ENCODE results near the gene DIAPH3. TPM values are rescaled to one million over a fixed set of nuclear protein-coding genes. Genes with fewer than 3 reads are reported as not detected.
A peak's percentile ranks its signal among the peaks of the same experiment; 100 is the strongest.
"Not testable (repeated sequence)": the region's sequence is repeated elsewhere in the genome, so short reads cannot be mapped to it uniquely, and the experiment has no call there.

DIAPH3 gene
- polyA plus RNA-seq, 3 donors, result 0.04 to 0.09 TPM; not detected in 1

- Histone ChIP-seq H3K4me1 (ENCODE audit: control insufficient read depth in 1 of 2, insufficient read depth in 2 of 2, low read length in 2 of 2) (no peaks in the 10 kb centered on the region), H3K4me2 (replicated peaks; ENCODE audit: extremely low read depth, low read length, poor library complexity, severe bottlenecking) (no peak overlapping the region), H3K79me2 (ENCODE audit: insufficient read depth, low read length) (no peaks in the 10 kb centered on the region), H3K27me3 (ENCODE audit: control insufficient read depth in 2 of 2, insufficient read depth in 2 of 2, low read length in 2 of 2) (no peaks in the 10 kb centered on the region), H4K20me1 (ENCODE audit: insufficient read depth, low read length) (no peaks in the 10 kb centered on the region), H3K4me3 (replicated peaks in 1 of 3; ENCODE audit: low read depth in 2 of 3, low read length in 3 of 3) (no peak overlapping the region), H2AFZ (ENCODE audit: insufficient read depth, low read depth, low read length, poor library complexity, severe bottlenecking) (no peak overlapping the region), H3K9ac (ENCODE audit: insufficient read depth, low read length, poor library complexity, severe bottlenecking) (no peak overlapping the region), H3K9me3 (replicated peaks in 1 of 2; ENCODE audit: control insufficient read depth in 1 of 2, insufficient read depth in 1 of 2, low read length in 2 of 2) (no peaks in the 10 kb centered on the region), H3K27ac (ENCODE audit: low read depth in 1 of 2, low read length in 2 of 2) (no peak overlapping the region), H3K36me3 (replicated peaks in 1 of 2; ENCODE audit: control insufficient read depth in 1 of 2, insufficient read depth in 2 of 2, low read length in 2 of 2) (no peaks in the 10 kb centered on the region)
- Mint-ChIP-seq H3K9me3 (peaks cover 0 to 4% (median 2%) of the 10 kb centered on the region in 7 donors), H3K4me3 (no peak overlapping the region), H3K27me3 (ENCODE audit: low read depth in 3 of 3) (no peaks in the 10 kb centered on the region), H3K4me1 (no peaks in the 10 kb centered on the region), H3K36me3 (peaks cover 17 to 22% of the 10 kb centered on the region in 2 donors), H3K27ac (no peak overlapping the region)
- DNase-seq, result no peak
- intact Hi-C loops (cut with micrococcal nuclease), result no loop called here
- TF ChIP-seq, protein P1, sequence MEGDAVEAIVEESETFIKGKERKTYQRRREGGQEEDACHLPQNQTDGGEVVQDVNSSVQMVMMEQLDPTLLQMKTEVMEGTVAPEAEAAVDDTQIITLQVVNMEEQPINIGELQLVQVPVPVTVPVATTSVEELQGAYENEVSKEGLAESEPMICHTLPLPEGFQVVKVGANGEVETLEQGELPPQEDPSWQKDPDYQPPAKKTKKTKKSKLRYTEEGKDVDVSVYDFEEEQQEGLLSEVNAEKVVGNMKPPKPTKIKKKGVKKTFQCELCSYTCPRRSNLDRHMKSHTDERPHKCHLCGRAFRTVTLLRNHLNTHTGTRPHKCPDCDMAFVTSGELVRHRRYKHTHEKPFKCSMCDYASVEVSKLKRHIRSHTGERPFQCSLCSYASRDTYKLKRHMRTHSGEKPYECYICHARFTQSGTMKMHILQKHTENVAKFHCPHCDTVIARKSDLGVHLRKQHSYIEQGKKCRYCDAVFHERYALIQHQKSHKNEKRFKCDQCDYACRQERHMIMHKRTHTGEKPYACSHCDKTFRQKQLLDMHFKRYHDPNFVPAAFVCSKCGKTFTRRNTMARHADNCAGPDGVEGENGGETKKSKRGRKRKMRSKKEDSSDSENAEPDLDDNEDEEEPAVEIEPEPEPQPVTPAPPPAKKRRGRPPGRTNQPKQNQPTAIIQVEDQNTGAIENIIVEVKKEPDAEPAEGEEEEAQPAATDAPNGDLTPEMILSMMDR (IDR thresholded peaks at IDR 0.05), result no peak
Observed at GRCh38 chr13:60090574-60090973, 73.2 kb downstream of the DIAPH3 start.

DNA sequence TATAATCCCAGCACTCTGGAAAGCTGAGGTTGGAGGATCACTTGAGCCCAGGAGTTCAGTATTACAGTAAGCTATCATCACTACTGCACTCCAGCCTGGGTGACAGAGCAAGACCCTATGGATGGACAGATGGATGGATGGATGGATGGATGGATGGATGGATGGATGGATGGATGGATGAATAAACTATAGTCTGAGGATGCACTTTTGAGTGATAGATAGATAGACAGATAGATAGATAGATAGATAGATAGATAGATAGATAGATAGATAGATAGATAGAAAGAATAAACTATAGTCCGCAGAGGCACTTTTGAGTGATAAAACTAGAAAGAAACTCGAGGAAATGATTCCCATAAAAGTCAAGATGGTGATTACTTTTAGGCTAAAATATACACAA lies 79.9 kb downstream of the DIAPH3 start:
- WGBS (ENCODE audit: insufficient coverage), result no CpG with 5 or more reads among the region's 2 CpGs
- DNase-seq; H3K79me2 ChIP-seq (ENCODE audit: insufficient read depth, low read length): not testable (repeated sequence)

More for the DNA sequence above, 79.9 kb downstream of the DIAPH3 start:
- H3K9ac ChIP-seq (ENCODE audit: insufficient read depth, low read length, poor library complexity, severe bottlenecking); H3K9me3 ChIP-seq (replicated peaks in 1 of 2; ENCODE audit: control insufficient read depth in 1 of 2, insufficient read depth in 1 of 2, low read length in 2 of 2); intact Hi-C loops (cut with micrococcal nuclease); H4K20me1 ChIP-seq (ENCODE audit: insufficient read depth, low read length); H3K4me1 Mint-ChIP-seq; H3K4me3 Mint-ChIP-seq; H3K27me3 Mint-ChIP-seq (ENCODE audit: low read depth in 3 of 3); H3K27ac ChIP-seq (ENCODE audit: low read depth in 1 of 2, low read length in 2 of 2); H3K4me3 ChIP-seq (replicated peaks in 1 of 3; ENCODE audit: low read depth in 2 of 3, low read length in 3 of 3); H3K4me2 ChIP-seq (replicated peaks; ENCODE audit: extremely low read depth, low read length, poor library complexity, severe bottlenecking); H3K36me3 ChIP-seq (replicated peaks in 1 of 2; ENCODE audit: control insufficient read depth in 1 of 2, insufficient read depth in 2 of 2, low read length in 2 of 2); H2AFZ ChIP-seq (ENCODE audit: insufficient read depth, low read depth, low read length, poor library complexity, severe bottlenecking); H3K4me1 ChIP-seq (ENCODE audit: control insufficient read depth in 1 of 2, insufficient read depth in 2 of 2, low read length in 2 of 2); H3K27me3 ChIP-seq (ENCODE audit: control insufficient read depth in 2 of 2, insufficient read depth in 2 of 2, low read length in 2 of 2): not testable (repeated sequence)
- Mint-ChIP-seq H3K27ac (peak overlapping the region in 2 of 7 donors; percentile 23 to 33), H3K36me3 (peaks cover 0 to 11% of the 10 kb centered on the region in 2 donors), H3K9me3 (peaks cover 3 to 16% (median 4%) of the 10 kb centered on the region in 7 donors)

All from CD14-positive monocyte (primary cell).